Calu3 (cell line): ENCODE data around the gene HMCN1. TPM values are rescaled to one million over a fixed set of nuclear protein-coding genes. Genes with fewer than 3 reads are reported as not detected.

Source experiments
- BruUV-seq: library from RNA; stranded (reverse); fragments of 400-500 nt; replicated peaks from 2 replicates; lab custom pipeline; 2021; lab: Mats Ljungman, UMichigan
- CTCF ChIA-PET: fragments of 300-600 bp; sonication (Branson Sonifier 250); formaldehyde crosslinking; loops from one replicate; lab custom pipeline; 2022; ENCODE audit warnings: antibody characterized with exemption; lab: Charles Lee
- DNase-seq: peaks from one replicate; pipeline ENCODE4 v3.0.0; 2022
- H3K27ac Mint-ChIP-seq: one replicate; pipeline ENCODE4 v1.8.0; 2022; ENCODE audit warnings: mixed read lengths; ENCODE audit not compliant: unreplicated experiment
- H3K27me3 Mint-ChIP-seq: one replicate; pipeline ENCODE4 v1.8.0; 2022; ENCODE audit warnings: mixed read lengths; ENCODE audit not compliant: unreplicated experiment
- H3K36me3 Mint-ChIP-seq: one replicate; pipeline ENCODE4 v1.8.0; 2022; ENCODE audit warnings: mild to moderate bottlenecking, moderate library complexity, mixed read lengths; ENCODE audit not compliant: insufficient read depth, unreplicated experiment
- H3K4me1 Mint-ChIP-seq: one replicate; pipeline ENCODE4 v1.8.0; 2022; ENCODE audit warnings: mild to moderate bottlenecking, low read depth, mixed read lengths; ENCODE audit not compliant: unreplicated experiment
- H3K4me3 Mint-ChIP-seq: one replicate; pipeline ENCODE4 v1.8.0; 2022; ENCODE audit warnings: mild to moderate bottlenecking, low read depth, moderate library complexity, mixed read lengths; ENCODE audit not compliant: unreplicated experiment
- H3K9me3 Mint-ChIP-seq: one replicate; pipeline ENCODE4 v1.8.0; 2022; ENCODE audit warnings: low read depth, mixed read lengths; ENCODE audit not compliant: unreplicated experiment
- CTCF ChIP-seq: fragments of 200-600 bp; IDR thresholded peaks from one replicate; pipeline ENCODE4 v1.8.0; 2022; ENCODE audit warnings: antibody characterized with exemption; ENCODE audit not compliant: unreplicated experiment
- intact Hi-C: fragments of 100-400 bp; cut with micrococcal nuclease; formaldehyde crosslinking; loops from one replicate; pipeline ENCODE4 v1.10.0; 2022; ENCODE audit not compliant: unreplicated experiment
- total RNA-seq: library from RNA; stranded (reverse); gene quantifications from 2 replicates; pipeline ENCODE4 v1.2.3, GENCODE V29; 2022

HMCN1 gene
- total RNA-seq, 1 experiment from 2014 or later: 0.05 TPM

- no peak overlapping the region for H3K4me3 Mint-ChIP-seq
- no peak for TF ChIP-seq CTCF
- no peaks in the 10 kb centered on the region for H3K36me3 Mint-ChIP-seq
- intact Hi-C loops: no loop called here
- no peak overlapping the region for H3K27ac Mint-ChIP-seq
- H3K4me1 Mint-ChIP-seq: no peaks in the 10 kb centered on the region
- DNase-seq: no peak
- CTCF ChIA-PET: no interaction called here
- no peaks in the 10 kb centered on the region for H3K27me3 Mint-ChIP-seq
- no TSS peak for BruUV-seq
- no peaks in the 10 kb centered on the region for H3K9me3 Mint-ChIP-seq
These were observed 502.7 kb downstream of the HMCN1 start for GRCh38 chr1:186236921-186237320.

GRCh38 chr1:186239171-186239570 lies 505.0 kb downstream of the HMCN1 start:
- no peak for TF ChIP-seq CTCF
- CTCF ChIA-PET: no interaction called here
- Mint-ChIP-seq H3K27me3 (no peaks in the 10 kb centered on the region), H3K36me3 (no peaks in the 10 kb centered on the region), H3K4me3 (no peak overlapping the region), H3K27ac (no peak overlapping the region), H3K9me3 (no peaks in the 10 kb centered on the region), H3K4me1 (no peaks in the 10 kb centered on the region)
- BruUV-seq: no TSS peak
- no peak for DNase-seq
- intact Hi-C loops: no loop called here

- intact Hi-C loops: no loop called here
- Mint-ChIP-seq H3K4me1 (no peaks in the 10 kb centered on the region), H3K36me3 (no peaks in the 10 kb centered on the region), H3K9me3 (no peaks in the 10 kb centered on the region), H3K27me3 (no peaks in the 10 kb centered on the region), H3K27ac (no peak overlapping the region), H3K4me3 (no peak overlapping the region)
- no peak for DNase-seq
- CTCF ChIA-PET: no interaction called here
- no peak for TF ChIP-seq CTCF
- no TSS peak for BruUV-seq
These were observed 506.2 kb downstream of the HMCN1 start for GRCh38 chr1:186240436-186240835.
